Measurements from ENCODE around the gene MBL2.

GRCh38 chr10:52772623-52773022, at the start of gene MBL2:
- TF ChIP-seq, protein P1, sequence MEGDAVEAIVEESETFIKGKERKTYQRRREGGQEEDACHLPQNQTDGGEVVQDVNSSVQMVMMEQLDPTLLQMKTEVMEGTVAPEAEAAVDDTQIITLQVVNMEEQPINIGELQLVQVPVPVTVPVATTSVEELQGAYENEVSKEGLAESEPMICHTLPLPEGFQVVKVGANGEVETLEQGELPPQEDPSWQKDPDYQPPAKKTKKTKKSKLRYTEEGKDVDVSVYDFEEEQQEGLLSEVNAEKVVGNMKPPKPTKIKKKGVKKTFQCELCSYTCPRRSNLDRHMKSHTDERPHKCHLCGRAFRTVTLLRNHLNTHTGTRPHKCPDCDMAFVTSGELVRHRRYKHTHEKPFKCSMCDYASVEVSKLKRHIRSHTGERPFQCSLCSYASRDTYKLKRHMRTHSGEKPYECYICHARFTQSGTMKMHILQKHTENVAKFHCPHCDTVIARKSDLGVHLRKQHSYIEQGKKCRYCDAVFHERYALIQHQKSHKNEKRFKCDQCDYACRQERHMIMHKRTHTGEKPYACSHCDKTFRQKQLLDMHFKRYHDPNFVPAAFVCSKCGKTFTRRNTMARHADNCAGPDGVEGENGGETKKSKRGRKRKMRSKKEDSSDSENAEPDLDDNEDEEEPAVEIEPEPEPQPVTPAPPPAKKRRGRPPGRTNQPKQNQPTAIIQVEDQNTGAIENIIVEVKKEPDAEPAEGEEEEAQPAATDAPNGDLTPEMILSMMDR (IDR thresholded peaks at IDR 0.05; ENCODE audit: low read length), result no peak
- TF ChIP-seq EZH2 (IDR thresholded peaks at IDR 0.05; ENCODE audit: borderline replicate concordance, low read length), result no peak
